GM13976 (cell line): ENCODE measurements around the gene DAAM2.

Experiments
- DNase-seq: peaks from one replicate; pipeline ENCODE4 v3.0.0; 2012; ENCODE audit warnings: low spot score
- CTCF ChIP-seq: IDR thresholded peaks from 2 replicates; pipeline ENCODE4 v1.5.1; 2012; ENCODE audit warnings: borderline replicate concordance, mild to moderate bottlenecking; ENCODE audit not compliant: insufficient read depth; ENCODE audit errors: extremely low read depth, missing control alignments, control extremely low read depth
- in situ Hi-C: fragments of 300-500 bp; cut with MboI; formaldehyde crosslinking; loops from one replicate; pipeline ENCODE4 v1.12.0; 2022; ENCODE audit warnings: low sequenced_read_pairs, mixed read lengths, inconsistent platforms; ENCODE audit not compliant: unreplicated experiment

The DAAM2 gene

GRCh38 chr6:39794231-39794630 lies 2.1 kb downstream of the DAAM2 start:
- no peak for TF ChIP-seq CTCF
- in situ Hi-C loops, result no loop called here
- no peak for DNase-seq

- in situ Hi-C loops, result no loop called here
- no peak for DNase-seq
- no peak for TF ChIP-seq CTCF
Observed at GRCh38 chr6:39797751-39798150, 5.6 kb downstream of the DAAM2 start.

- TF ChIP-seq CTCF, result no peak
- in situ Hi-C loops, result no loop called here
- no peak for DNase-seq
Observed at GRCh38 chr6:39800034-39801032, 8.2 kb downstream of the DAAM2 start.

GRCh38 chr6:39801456-39802251 lies 9.5 kb downstream of the DAAM2 start:
- no peak for TF ChIP-seq CTCF
- in situ Hi-C loops, result no loop called here
- no peak for DNase-seq

- in situ Hi-C loops, result no loop called here
- TF ChIP-seq CTCF, result no peak
Observed at GRCh38 chr6:39803872-39804271, 11.7 kb downstream of the DAAM2 start.

GRCh38 chr6:39804466-39805065 lies 12.4 kb downstream of the DAAM2 start:
- DNase-seq, result no peak
- no peak for TF ChIP-seq CTCF
- in situ Hi-C loops, result no loop called here

More at GRCh38 chr6:39803872-39804271, 11.7 kb downstream of the DAAM2 start:
- no peak for DNase-seq
